ENCODE results near the gene HNF1B. TPM values are rescaled to one million over a fixed set of nuclear protein-coding genes. Genes with fewer than 3 reads are reported as not detected.
A peak's percentile ranks its signal among the peaks of the same experiment; 100 is the strongest.
"Not testable (repeated sequence)": the region's sequence is repeated elsewhere in the genome, so short reads cannot be mapped to it uniquely, and the experiment has no call there.

HNF1B gene, protein sequence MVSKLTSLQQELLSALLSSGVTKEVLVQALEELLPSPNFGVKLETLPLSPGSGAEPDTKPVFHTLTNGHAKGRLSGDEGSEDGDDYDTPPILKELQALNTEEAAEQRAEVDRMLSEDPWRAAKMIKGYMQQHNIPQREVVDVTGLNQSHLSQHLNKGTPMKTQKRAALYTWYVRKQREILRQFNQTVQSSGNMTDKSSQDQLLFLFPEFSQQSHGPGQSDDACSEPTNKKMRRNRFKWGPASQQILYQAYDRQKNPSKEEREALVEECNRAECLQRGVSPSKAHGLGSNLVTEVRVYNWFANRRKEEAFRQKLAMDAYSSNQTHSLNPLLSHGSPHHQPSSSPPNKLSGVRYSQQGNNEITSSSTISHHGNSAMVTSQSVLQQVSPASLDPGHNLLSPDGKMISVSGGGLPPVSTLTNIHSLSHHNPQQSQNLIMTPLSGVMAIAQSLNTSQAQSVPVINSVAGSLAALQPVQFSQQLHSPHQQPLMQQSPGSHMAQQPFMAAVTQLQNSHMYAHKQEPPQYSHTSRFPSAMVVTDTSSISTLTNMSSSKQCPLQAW
- not detected for total RNA-seq

GRCh38 chr17:37744961-37745800 lies at the start of gene HNF1B:
Gene HNF1B (minus strand): TSS chr17:37745059. CDS start chr17:37744884, 175 bp downstream.
- no peak for FAIRE-seq
- DNase-seq (ENCODE audit: low spot score in 2 of 2): no peak

DNA sequence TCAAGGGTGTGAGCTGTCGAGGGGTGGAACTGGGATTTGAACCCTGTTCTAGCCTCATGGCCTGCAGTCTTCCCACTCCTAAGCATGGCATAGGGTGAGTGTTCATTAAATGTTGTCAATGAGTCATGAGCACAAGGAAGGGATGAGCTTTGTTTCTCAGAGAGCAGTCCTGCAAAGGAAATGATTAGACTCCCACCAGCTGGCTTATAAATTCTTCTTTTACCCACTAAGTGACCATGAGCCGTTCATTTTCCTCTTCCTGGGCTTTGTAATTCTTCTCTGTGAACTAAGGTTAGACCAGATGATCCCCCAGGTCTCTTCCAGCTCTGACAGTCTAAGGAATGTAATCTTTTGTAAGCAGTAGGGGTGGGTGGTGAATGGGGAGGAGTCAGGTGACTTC lies 47.9 kb upstream of the HNF1B start:
- DNase-seq (ENCODE audit: low spot score in 2 of 2): no peak

GRCh38 chr17:37791447-37792399 lies 46.9 kb upstream of the HNF1B start:
- no peak for FAIRE-seq
- DNase-seq (ENCODE audit: low spot score in 2 of 2): no peak

More for the DNA sequence above, 47.9 kb upstream of the HNF1B start:
- no peak for FAIRE-seq

GRCh38 chr17:37789771-37790541 lies 45.1 kb upstream of the HNF1B start:
- FAIRE-seq: no peak

GRCh38 chr17:37789021-37789565 lies 44.2 kb upstream of the HNF1B start:
- DNase-seq (ENCODE audit: low spot score in 2 of 2) (no peak), FAIRE-seq (no peak)

More at GRCh38 chr17:37789771-37790541, 45.1 kb upstream of the HNF1B start:
- no peak for DNase-seq (ENCODE audit: low spot score in 2 of 2)

DNA sequence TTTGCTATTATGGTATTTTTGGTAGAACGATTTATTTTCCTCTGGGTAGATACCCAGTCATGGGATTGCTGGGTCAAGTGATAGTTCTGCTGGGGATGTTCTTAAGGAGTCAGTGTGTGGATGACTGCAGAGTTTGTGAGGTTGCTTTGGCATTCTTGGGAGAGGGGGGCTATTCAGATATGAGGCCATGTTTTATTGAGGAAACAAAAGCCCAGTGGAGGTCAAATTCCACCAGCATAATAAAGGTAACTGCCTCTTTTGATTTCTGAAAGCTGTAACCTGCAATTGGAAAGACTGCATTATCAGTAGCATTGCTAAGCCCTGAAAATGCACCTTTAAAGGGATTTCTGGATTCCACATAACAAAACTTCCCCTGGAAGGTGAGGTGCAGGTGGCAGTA lies 43.7 kb upstream of the HNF1B start:
- FAIRE-seq (no peak), DNase-seq (ENCODE audit: low spot score in 2 of 2) (no peak)

DNA sequence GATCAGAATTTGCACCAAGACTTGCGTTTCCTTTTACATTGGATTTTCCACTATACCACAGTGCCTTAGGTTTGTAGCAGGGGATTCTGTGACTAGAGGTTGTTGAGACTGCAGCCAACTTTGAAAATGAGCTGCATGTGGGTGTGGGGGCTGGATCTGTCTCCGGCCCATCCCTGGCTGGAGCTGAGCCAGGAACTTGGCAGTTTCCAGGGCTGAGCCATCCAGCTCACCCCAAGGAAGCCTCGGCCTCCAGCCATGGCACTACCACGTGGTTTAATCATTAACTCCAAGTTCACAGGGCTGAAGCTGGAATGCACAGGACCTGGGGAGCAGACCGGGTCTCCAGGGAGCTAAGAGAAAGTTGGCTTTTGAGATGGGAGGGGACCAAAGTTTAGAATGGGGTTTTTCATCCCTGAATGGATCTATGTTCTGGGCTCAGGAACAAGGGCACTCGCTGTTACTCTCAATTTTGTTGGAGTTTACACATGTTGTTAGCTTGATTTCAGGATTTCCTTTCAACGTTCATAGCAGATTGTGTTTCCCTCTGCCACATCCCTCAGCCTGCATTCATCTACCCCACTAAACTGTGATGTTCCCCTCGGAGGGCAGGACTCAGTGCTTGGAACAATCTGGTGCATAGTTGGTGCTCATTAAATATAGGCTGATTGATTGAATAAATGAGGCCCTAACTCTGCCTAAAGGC lies 42.3 kb upstream of the HNF1B start:
- FAIRE-seq (no peak), DNase-seq (ENCODE audit: low spot score in 2 of 2) (peak in 1 of 2 donors; percentile 10)

DNA sequence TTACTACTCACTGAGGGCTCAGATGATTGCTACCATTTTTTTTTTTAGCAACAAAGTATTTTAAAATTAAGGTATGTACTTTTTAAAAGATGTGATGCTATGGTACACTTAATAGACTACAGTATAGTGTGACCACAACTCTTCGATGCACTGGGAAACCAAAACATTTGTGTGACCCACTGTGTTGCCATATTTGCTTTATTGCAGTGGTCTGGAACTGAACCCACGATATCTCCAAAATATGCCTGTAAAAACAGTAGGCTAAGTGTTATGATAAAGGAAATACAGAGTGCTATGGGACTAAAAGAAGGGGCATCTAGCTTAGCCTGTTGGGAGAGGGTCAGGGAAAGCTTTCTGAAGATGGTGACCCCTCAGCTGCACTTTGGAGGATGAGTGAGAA lies 41.6 kb upstream of the HNF1B start:
- FAIRE-seq: no peak

DNA sequence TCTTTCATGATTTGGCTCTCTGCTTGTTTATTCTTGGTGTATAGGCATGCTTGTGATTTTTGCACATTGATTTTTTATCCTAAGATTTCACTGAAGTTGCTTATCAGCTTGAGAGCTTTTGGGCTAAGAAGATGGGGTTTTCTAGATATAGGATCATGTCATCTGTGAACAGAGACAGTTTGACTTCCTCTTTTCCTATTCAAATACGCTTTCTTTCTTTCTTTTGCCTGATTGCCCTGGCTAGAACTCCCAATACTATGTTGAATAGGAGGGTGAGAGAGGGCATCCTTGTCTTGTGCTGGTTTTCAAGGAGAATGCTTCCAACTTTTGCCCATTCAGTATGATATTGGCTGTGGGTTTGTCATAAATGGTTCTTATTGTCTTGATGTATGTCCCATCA lies 37.6 kb upstream of the HNF1B start:
- FAIRE-seq; DNase-seq (ENCODE audit: low spot score in 2 of 2): not testable (repeated sequence)

More for the DNA sequence above, 41.6 kb upstream of the HNF1B start:
- DNase-seq (ENCODE audit: low spot score in 2 of 2): no peak

GRCh38 chr17:37781451-37781850 lies 36.6 kb upstream of the HNF1B start:
- no peak for FAIRE-seq
- no peak for DNase-seq (ENCODE audit: low spot score in 2 of 2)

DNA sequence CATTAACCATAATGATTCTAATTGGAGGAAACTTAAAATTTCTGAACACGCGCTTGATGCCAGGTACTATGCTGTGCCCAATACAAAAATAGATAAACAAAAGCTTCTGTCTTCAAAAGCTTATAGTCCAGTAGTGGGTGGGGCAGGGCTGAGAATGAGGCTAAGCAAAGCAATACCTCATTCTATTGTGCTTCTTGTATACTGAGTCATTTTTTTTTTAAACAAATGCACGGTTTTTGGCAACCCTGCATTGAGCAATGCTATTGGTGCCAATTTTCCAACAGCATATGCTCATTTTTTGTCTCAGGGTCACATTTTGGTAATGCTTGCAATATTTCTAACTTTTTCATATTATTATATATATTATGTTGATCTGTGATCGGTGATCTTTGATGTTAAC lies 34.7 kb upstream of the HNF1B start:
- DNase-seq (ENCODE audit: low spot score in 2 of 2) (no peak), FAIRE-seq (no peak)

- DNase-seq (ENCODE audit: low spot score in 2 of 2) (no peak), FAIRE-seq (no peak)
Observed at GRCh38 chr17:37774504-37774903, 29.6 kb upstream of the HNF1B start.

GRCh38 chr17:37772982-37773381 lies 28.1 kb upstream of the HNF1B start:
- DNase-seq (ENCODE audit: low spot score in 2 of 2): no peak
- FAIRE-seq: no peak

- no peak for DNase-seq (ENCODE audit: low spot score in 2 of 2)
- FAIRE-seq: no peak
Observed at GRCh38 chr17:37770631-37771518, 26.0 kb upstream of the HNF1B start.

GRCh38 chr17:37769050-37769449 lies 24.2 kb upstream of the HNF1B start:
- DNase-seq (ENCODE audit: low spot score in 2 of 2): no peak
- FAIRE-seq: no peak

GRCh38 chr17:37768438-37768837 lies 23.6 kb upstream of the HNF1B start:
- no peak for FAIRE-seq
- no peak for DNase-seq (ENCODE audit: low spot score in 2 of 2)

DNA sequence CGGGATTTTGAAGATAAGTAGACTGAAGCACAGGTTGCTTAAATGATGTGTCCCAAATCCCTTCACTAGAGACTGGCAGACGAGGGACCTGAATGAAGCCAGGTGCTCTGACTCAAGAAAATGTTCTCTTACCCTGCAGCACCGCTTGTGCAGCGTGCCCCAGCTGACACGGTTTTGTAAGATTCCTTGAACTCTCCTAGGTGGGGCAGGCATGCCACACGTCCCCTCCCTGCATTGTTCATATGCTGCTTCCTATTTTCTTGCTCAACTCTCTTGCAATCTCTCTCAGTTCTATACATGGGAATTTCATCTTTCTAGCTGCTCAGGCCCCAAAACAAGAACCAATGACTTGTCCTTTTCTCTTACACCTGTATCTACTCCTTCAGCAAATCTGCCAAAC lies 22.1 kb upstream of the HNF1B start:
- FAIRE-seq: no peak
- DNase-seq (ENCODE audit: low spot score in 2 of 2): no peak
